OCI-LY7 (cell line): ENCODE measurements around the gene SCYL3. TPM values are rescaled to one million over a fixed set of nuclear protein-coding genes. Genes with fewer than 3 reads are reported as not detected.

ENCODE experiments used
- BruUV-seq: library from RNA; stranded (reverse); fragments of 400-500 nt; replicated peaks from 2 replicates; lab custom pipeline; 2021; lab: Mats Ljungman, UMichigan
- CTCF ChIA-PET: fragments of 300-600 bp; sonication (Branson Sonifier 250); formaldehyde crosslinking; loops from one replicate; lab custom pipeline; 2022; ENCODE audit warnings: antibody characterized with exemption; ENCODE audit not compliant: unreplicated experiment; lab: Charles Lee
- POLR2A ChIA-PET: fragments of 300-600 bp; sonication (Branson Sonifier 250); formaldehyde crosslinking; loops from one replicate; lab custom pipeline; 2022; ENCODE audit warnings: antibody characterized with exemption; lab: Charles Lee
- DNase-seq: peaks from one replicate; pipeline ENCODE4 v3.0.0-alpha.2; 2015; ENCODE audit warnings: low spot score
- H2AFZ ChIP-seq: fragments of 200-600 bp; sonication (generic), shearing (Covaris generic); 2 replicates; pipeline ENCODE4 v1.6.1; 2014; ENCODE audit warnings: mild to moderate bottlenecking, antibody characterized with exemption, low read length, moderate library complexity
- H3K27ac ChIP-seq: fragments of 200-600 bp; sonication (generic); 2 replicates; pipeline ENCODE4 v1.5.1; 2014; ENCODE audit warnings: mixed run types, low read depth, mild to moderate bottlenecking, moderate library complexity, low read length, inconsistent platforms; ENCODE audit not compliant: poor library complexity, severe bottlenecking
- H3K36me3 ChIP-seq: fragments of 200-600 bp; sonication (generic); 2 replicates; pipeline ENCODE4 v1.6.1; 2014; ENCODE audit warnings: mild to moderate bottlenecking, antibody characterized with exemption, low read length, moderate library complexity, mixed read lengths; ENCODE audit not compliant: insufficient read depth
- H3K4me1 ChIP-seq: fragments of 200-600 bp; sonication (generic); 2 replicates; pipeline ENCODE4 v1.5.1; 2014; ENCODE audit warnings: mild to moderate bottlenecking, low read length; ENCODE audit not compliant: insufficient read depth, poor library complexity, severe bottlenecking
- H3K4me2 ChIP-seq: fragments of 200-600 bp; sonication (generic); 2 replicates; pipeline ENCODE4 v1.6.1; 2014; ENCODE audit warnings: mild to moderate bottlenecking, low read length
- H3K4me3 ChIP-seq: fragments of 200-600 bp; sonication (generic); 2 replicates; pipeline ENCODE4 v1.5.1; 2014; ENCODE audit warnings: mild to moderate bottlenecking, low read depth, low read length; ENCODE audit not compliant: poor library complexity, severe bottlenecking
- H3K79me2 ChIP-seq: fragments of 200-600 bp; sonication (generic); 2 replicates; pipeline ENCODE4 v1.6.1; 2016; ENCODE audit warnings: low read depth, mild to moderate bottlenecking, low read length, moderate library complexity, mixed read lengths; ENCODE audit not compliant: insufficient read depth
- H3K9me2 ChIP-seq: fragments of 200-600 bp; sonication (generic); 2 replicates; pipeline ENCODE4 v1.6.1; 2016; ENCODE audit warnings: mild to moderate bottlenecking, low read length, mixed read lengths; ENCODE audit not compliant: insufficient read depth
- H3K9me3 ChIP-seq: fragments of 200-600 bp; sonication (generic); 2 replicates; pipeline ENCODE4 v1.6.1; 2014; ENCODE audit warnings: mild to moderate bottlenecking, mixed run types, low read length, mixed read lengths
- H4K20me1 ChIP-seq: fragments of 200-600 bp; sonication (generic); 2 replicates; pipeline ENCODE4 v1.6.1; 2014; ENCODE audit warnings: mild to moderate bottlenecking, antibody characterized with exemption, low read length, moderate library complexity, mixed read lengths; ENCODE audit not compliant: insufficient read depth
- EZH2phosphoT487 ChIP-seq: fragments of 200-600 bp; sonication (generic); IDR thresholded peaks from 2 replicates; pipeline ENCODE4 v1.6.1; 2018; ENCODE audit warnings: low read depth, borderline replicate concordance, mild to moderate bottlenecking, mixed run types, antibody characterized with exemption, low read length, moderate library complexity, mixed read lengths
- intact Hi-C: fragments of 100-400 bp; cut with micrococcal nuclease; formaldehyde crosslinking; loops from one replicate; pipeline ENCODE4 v1.10.0; 2022; ENCODE audit not compliant: unreplicated experiment
- total RNA-seq, 2 experiments: library from RNA; depleted of rRNA in 1 of 2; stranded (reverse); fragments of >200 nt in 1 of 2; shearing (Covaris generic) in 1 of 2; gene quantifications; 2 replicates each; pipeline ENCODE4 v1.2.3, GENCODE V29; 2014 to 2022
- TF ChIP-seq, protein P1 (sequence below): fragments of 200-600 bp; sonication (generic); conservative IDR thresholded peaks from 2 replicates; pipeline ENCODE4 v1.5.1; 2014; ENCODE audit warnings: mild to moderate bottlenecking, antibody characterized with exemption, low read length, moderate library complexity, mixed read lengths

The SCYL3 gene
- total RNA-seq, 2 experiments from 2014 or later, result 5.9 to 7.6 TPM

DNA sequence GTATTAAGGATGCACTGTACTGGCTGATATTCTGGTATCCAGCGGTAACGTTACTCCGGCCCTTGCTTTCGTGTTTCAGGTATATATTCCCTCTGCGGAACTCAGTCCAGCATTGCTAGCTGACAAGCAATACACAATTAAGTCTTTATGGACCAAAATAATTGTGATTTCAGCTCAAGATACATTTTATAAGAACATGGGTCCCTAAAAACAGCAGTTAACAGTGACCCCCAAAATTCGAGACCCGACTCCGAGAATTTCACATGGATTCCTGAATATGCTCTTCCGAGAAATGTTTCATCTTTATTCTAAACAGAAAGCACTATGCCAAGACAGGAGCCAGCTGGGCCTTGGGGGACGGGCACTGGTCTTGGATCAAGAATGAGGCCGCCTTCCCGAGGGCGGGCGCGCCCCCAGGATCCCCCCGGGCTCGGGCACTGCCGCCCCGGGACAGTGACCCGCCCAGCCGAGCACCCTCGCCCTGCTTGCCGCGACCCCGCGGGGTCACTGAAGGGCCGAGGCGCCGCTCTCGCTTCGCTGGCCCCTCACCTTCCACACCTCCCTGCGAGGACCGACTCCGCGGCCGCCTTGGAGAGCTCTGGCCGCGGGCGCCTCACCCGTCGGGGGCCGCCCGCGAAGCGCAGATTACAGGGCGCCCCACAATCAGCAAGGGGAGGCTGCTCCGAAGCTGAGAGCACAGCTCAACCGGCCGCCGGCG is 610 bp downstream of the SCYL3 start:
- Histone ChIP-seq H2AFZ (peak overlapping the region; percentile 70), H3K36me3 (peaks cover 3% of the 10 kb centered on the region), H3K9me2 (no peaks in the 10 kb centered on the region), H3K9me3 (no peaks in the 10 kb centered on the region), H3K4me1 (peaks cover 27% of the 10 kb centered on the region), H3K4me2 (peak overlapping the region; percentile 87), H3K27ac (peak overlapping the region; percentile 64), H3K79me2 (peaks cover 16% of the 10 kb centered on the region; the same call in 1 of the 2 replicates), H3K4me3 (peak overlapping the region; percentile 81), H4K20me1 (no peaks in the 10 kb centered on the region)
- BruUV-seq, result no TSS peak
- TF ChIP-seq, protein P1, sequence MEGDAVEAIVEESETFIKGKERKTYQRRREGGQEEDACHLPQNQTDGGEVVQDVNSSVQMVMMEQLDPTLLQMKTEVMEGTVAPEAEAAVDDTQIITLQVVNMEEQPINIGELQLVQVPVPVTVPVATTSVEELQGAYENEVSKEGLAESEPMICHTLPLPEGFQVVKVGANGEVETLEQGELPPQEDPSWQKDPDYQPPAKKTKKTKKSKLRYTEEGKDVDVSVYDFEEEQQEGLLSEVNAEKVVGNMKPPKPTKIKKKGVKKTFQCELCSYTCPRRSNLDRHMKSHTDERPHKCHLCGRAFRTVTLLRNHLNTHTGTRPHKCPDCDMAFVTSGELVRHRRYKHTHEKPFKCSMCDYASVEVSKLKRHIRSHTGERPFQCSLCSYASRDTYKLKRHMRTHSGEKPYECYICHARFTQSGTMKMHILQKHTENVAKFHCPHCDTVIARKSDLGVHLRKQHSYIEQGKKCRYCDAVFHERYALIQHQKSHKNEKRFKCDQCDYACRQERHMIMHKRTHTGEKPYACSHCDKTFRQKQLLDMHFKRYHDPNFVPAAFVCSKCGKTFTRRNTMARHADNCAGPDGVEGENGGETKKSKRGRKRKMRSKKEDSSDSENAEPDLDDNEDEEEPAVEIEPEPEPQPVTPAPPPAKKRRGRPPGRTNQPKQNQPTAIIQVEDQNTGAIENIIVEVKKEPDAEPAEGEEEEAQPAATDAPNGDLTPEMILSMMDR, result no peak
- no peak for TF ChIP-seq EZH2phosphoT487
- DNase-seq, result peak; percentile 11
- ChIA-PET POLR2A (interaction anchor here (0.6 to 2.8 kb wide), 9 partner anchors 9 to 265 kb away, joined by 3 to 24 read pairs (median 5); partner anchors contain the start of genes KIFAP3 and METTL18), CTCF (interaction anchor here (1.0 kb wide), 1 partner anchor 157 kb away, joined by 3 read pairs; no protein-coding TSS in a partner anchor)
- intact Hi-C loops, result loop anchor here (1.0 to 5.0 kb wide), 5 partner anchors 99 to 786 kb away; partner anchors contain the start of genes ATP1B1, GORAB, KIFAP3 and METTL18

DNA sequence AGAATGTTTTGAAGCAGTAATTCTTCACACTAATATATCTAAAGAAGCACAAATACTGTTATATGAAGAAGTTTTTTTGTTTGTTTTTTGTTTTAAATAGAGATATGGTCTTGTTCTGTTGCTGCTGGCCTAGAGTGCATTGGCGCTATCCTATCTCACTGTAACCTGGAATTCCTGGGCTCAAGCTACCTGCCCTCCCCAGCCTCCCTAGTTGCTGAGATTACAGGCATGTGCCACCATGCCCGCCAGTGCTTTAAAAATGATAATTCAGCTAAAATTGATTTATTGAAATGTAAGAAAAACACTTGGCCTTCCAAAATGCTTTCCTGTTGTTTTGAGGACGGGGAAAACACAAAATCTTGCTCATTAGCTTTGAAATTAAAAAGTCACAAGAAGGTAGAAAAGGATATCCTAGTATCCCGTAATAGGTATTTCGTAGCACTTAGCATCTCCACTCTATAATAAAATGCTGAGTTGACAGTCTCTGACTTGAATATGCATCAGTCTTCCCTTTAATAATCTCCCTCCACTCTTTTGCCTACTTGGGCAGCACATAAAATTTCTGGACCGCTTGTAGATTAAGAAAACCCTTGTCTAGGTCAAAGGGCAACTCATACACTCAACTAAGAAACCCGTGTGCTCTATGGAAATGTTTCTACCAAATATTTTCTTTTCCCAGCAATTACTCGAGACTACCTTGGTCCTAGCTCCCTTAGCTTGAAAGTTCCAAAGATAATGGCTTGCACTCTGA is 1.3 kb downstream of the SCYL3 start:
- peaks cover 6% of the 10 kb centered on the region for H3K36me3 ChIP-seq
- POLR2A ChIA-PET, result interaction anchor here (1.2 to 2.8 kb wide), 9 partner anchors 10 to 198 kb away, joined by 3 to 24 read pairs (median 5); partner anchors contain the start of genes KIFAP3 and METTL18
- CTCF ChIA-PET, result no interaction called here
- DNase-seq, result no peak
- TSS peak; percentile 60 for BruUV-seq
- H3K79me2 ChIP-seq, result peaks cover 16% of the 10 kb centered on the region; the same call in 1 of the 2 replicates
- peaks cover 27% of the 10 kb centered on the region for H3K4me1 ChIP-seq
- H3K27ac ChIP-seq, result no peak overlapping the region
- peak overlapping the region; percentile 87 for H3K4me2 ChIP-seq
- intact Hi-C loops, result loop anchor here (5.0 kb wide), 3 partner anchors 195 to 785 kb away; partner anchors contain the start of genes ATP1B1 and GORAB
- no peaks in the 10 kb centered on the region for H4K20me1 ChIP-seq
- no peaks in the 10 kb centered on the region for H3K9me2 ChIP-seq
- peak overlapping the region; percentile 70; the same call in 1 of the 2 replicates for H2AFZ ChIP-seq
- H3K4me3 ChIP-seq, result peak overlapping the region; percentile 81
- no peaks in the 10 kb centered on the region for H3K9me3 ChIP-seq
- TF ChIP-seq, protein P1, result no peak
- TF ChIP-seq EZH2phosphoT487, result no peak
